GM13976 (cell line): Measurements from ENCODE around the gene ELMO1.

ENCODE experiments used
- DNase-seq: peaks from one replicate; pipeline ENCODE4 v3.0.0; 2012; ENCODE audit warnings: low spot score
- CTCF ChIP-seq: IDR thresholded peaks from 2 replicates; pipeline ENCODE4 v1.5.1; 2012; ENCODE audit warnings: borderline replicate concordance, mild to moderate bottlenecking; ENCODE audit not compliant: insufficient read depth; ENCODE audit errors: extremely low read depth, missing control alignments, control extremely low read depth
- in situ Hi-C: fragments of 300-500 bp; cut with MboI; formaldehyde crosslinking; loops from one replicate; pipeline ENCODE4 v1.12.0; 2022; ENCODE audit warnings: low sequenced_read_pairs, mixed read lengths, inconsistent platforms; ENCODE audit not compliant: unreplicated experiment

The ELMO1 gene

GRCh38 chr7:37482505-37482904, 33.8 kb upstream of the ELMO1 start:
- TF ChIP-seq CTCF = no peak
- in situ Hi-C loops = no loop called here
- DNase-seq = no peak

GRCh38 chr7:37481722-37482288, 33.1 kb upstream of the ELMO1 start:
- DNase-seq = no peak
- no peak for TF ChIP-seq CTCF
- in situ Hi-C loops = no loop called here

GRCh38 chr7:37481154-37481553, 32.5 kb upstream of the ELMO1 start:
- TF ChIP-seq CTCF = no peak

GRCh38 chr7:37480041-37481031, 31.7 kb upstream of the ELMO1 start:
- DNase-seq = no peak
- in situ Hi-C loops = no loop called here

More at GRCh38 chr7:37481154-37481553, 32.5 kb upstream of the ELMO1 start:
- DNase-seq = no peak
- in situ Hi-C loops = no loop called here

GRCh38 chr7:37476881-37477450, 28.3 kb upstream of the ELMO1 start:
- DNase-seq = no peak
- in situ Hi-C loops = no loop called here
- no peak for TF ChIP-seq CTCF

More at GRCh38 chr7:37480041-37481031, 31.7 kb upstream of the ELMO1 start:
- TF ChIP-seq CTCF = no peak

- in situ Hi-C loops = no loop called here
- no peak for TF ChIP-seq CTCF
- no peak for DNase-seq
Measured at GRCh38 chr7:37476428-37476827, 27.8 kb upstream of the ELMO1 start.
